Pons (tissue), 1 donor: ENCODE data around the gene ELFN1.
"Not testable (repeated sequence)": the region's sequence is repeated elsewhere in the genome, so short reads cannot be mapped to it uniquely, and the experiment has no call there.

Source experiments
- DNase-seq: peaks from one replicate; pipeline ENCODE4 v3.0.0-alpha.2; 2016; ENCODE audit warnings: low spot score

ELFN1 gene

GRCh38 chr7:1709281-1709680 is 39.2 kb downstream of the ELFN1 start:
- no peak for DNase-seq

- DNase-seq, result no peak
Observed at GRCh38 chr7:1709900-1710299, 39.8 kb downstream of the ELFN1 start.

GRCh38 chr7:1710936-1711335 is 40.9 kb downstream of the ELFN1 start:
- no peak for DNase-seq

- DNase-seq, result no peak
Observed at GRCh38 chr7:1712907-1713501, 42.9 kb downstream of the ELFN1 start.

- DNase-seq, result no peak
Observed at GRCh38 chr7:1713502-1714484, 43.7 kb downstream of the ELFN1 start.

GRCh38 chr7:1714583-1715330 is 44.7 kb downstream of the ELFN1 start:
- no peak for DNase-seq

- no peak for DNase-seq
Observed at GRCh38 chr7:1715331-1715625, 45.2 kb downstream of the ELFN1 start.

GRCh38 chr7:1715671-1716074 is 45.6 kb downstream of the ELFN1 start:
- no peak for DNase-seq

GRCh38 chr7:1716263-1717094 is 46.4 kb downstream of the ELFN1 start:
- no peak for DNase-seq

- no peak for DNase-seq
Observed at GRCh38 chr7:1717095-1717483, 47.0 kb downstream of the ELFN1 start.

- DNase-seq, result no peak
Observed at GRCh38 chr7:1717903-1718676, 48.0 kb downstream of the ELFN1 start.

- DNase-seq, result not testable (repeated sequence)
Observed at GRCh38 chr7:1718850-1719249, 48.8 kb downstream of the ELFN1 start.

GRCh38 chr7:1719256-1719655 is 49.2 kb downstream of the ELFN1 start:
- DNase-seq, result not testable (repeated sequence)

GRCh38 chr7:1719913-1720312 is 49.8 kb downstream of the ELFN1 start:
- DNase-seq, result peak; percentile 2

GRCh38 chr7:1720326-1720725 is 50.2 kb downstream of the ELFN1 start:
- peak; percentile 18 for DNase-seq

GRCh38 chr7:1721047-1721690 is 51.1 kb downstream of the ELFN1 start:
- DNase-seq, result no peak

- no peak for DNase-seq
Observed at GRCh38 chr7:1723254-1723653, 53.2 kb downstream of the ELFN1 start.

GRCh38 chr7:1724118-1724910 is 54.2 kb downstream of the ELFN1 start:
- no peak for DNase-seq

GRCh38 chr7:1725199-1725690 is 55.2 kb downstream of the ELFN1 start:
- no peak for DNase-seq
